ENCODE measurements around the gene CACYBP. TPM values are rescaled to one million over a fixed set of nuclear protein-coding genes. Genes with fewer than 3 reads are reported as not detected.

The CACYBP gene
- total RNA-seq, 3 donors from 2014 or later: 68.2 to 129 (median 72.8) TPM

GRCh38 chr1:174984952-174985351 is 14.8 kb upstream of the CACYBP start:
- DNase-seq (ENCODE audit: low spot score in 2 of 2): no peak
- H3K36me3 ChIP-seq: no peaks in the 10 kb centered on the region
- H3K4me1 ChIP-seq: peaks cover 0 to 8% of the 10 kb centered on the region in 2 donors
- intact Hi-C loops (cut with DNase I; ENCODE audit: low total_unique reads): no loop called here
- H3K27me3 ChIP-seq: no peaks in the 10 kb centered on the region
- no peaks in the 10 kb centered on the region for H3K9me3 ChIP-seq
- TF ChIP-seq CTCF (IDR thresholded peaks at IDR 0.05): no peak
- TF ChIP-seq POLR2A (IDR thresholded peaks at IDR 0.05): no peak
- TF ChIP-seq POLR2AphosphoS5 (IDR thresholded peaks at IDR 0.05): no peak
- H3K27ac ChIP-seq: no peak overlapping the region
- no peak overlapping the region for H3K4me3 ChIP-seq

GRCh38 chr1:174988539-174988938 is 11.2 kb upstream of the CACYBP start:
- intact Hi-C loops (cut with DNase I; ENCODE audit: low total_unique reads): no loop called here
- Histone ChIP-seq H3K36me3 (no peaks in the 10 kb centered on the region), H3K9me3 (no peaks in the 10 kb centered on the region), H3K4me1 (peaks cover 0 to 9% of the 10 kb centered on the region in 2 donors), H3K27ac (peak overlapping the region in 1 of 2 donors; percentile 95), H3K4me3 (no peak overlapping the region), H3K27me3 (no peaks in the 10 kb centered on the region)
- no peak for TF ChIP-seq POLR2AphosphoS5 (IDR thresholded peaks at IDR 0.05)
- TF ChIP-seq CTCF (IDR thresholded peaks at IDR 0.05): no peak
- TF ChIP-seq POLR2A (IDR thresholded peaks at IDR 0.05): no peak
- DNase-seq (ENCODE audit: low spot score in 2 of 2): no peak

GRCh38 chr1:174988986-174989385 is 10.8 kb upstream of the CACYBP start:
- no peak for DNase-seq (ENCODE audit: low spot score in 2 of 2)
- Histone ChIP-seq H3K9me3 (no peaks in the 10 kb centered on the region), H3K27ac (peak overlapping the region in 1 of 2 donors; percentile 95), H3K27me3 (no peaks in the 10 kb centered on the region), H3K36me3 (no peaks in the 10 kb centered on the region), H3K4me3 (no peak overlapping the region), H3K4me1 (peaks cover 0 to 9% of the 10 kb centered on the region in 2 donors)
- TF ChIP-seq POLR2AphosphoS5 (IDR thresholded peaks at IDR 0.05) (no peak), POLR2A (IDR thresholded peaks at IDR 0.05) (no peak), CTCF (IDR thresholded peaks at IDR 0.05) (no peak)
- intact Hi-C loops (cut with DNase I; ENCODE audit: low total_unique reads): no loop called here

GRCh38 chr1:174989536-174990220 is 10.1 kb upstream of the CACYBP start:
- H3K9me3 ChIP-seq: no peaks in the 10 kb centered on the region
- no peaks in the 10 kb centered on the region for H3K27me3 ChIP-seq
- intact Hi-C loops (cut with DNase I; ENCODE audit: low total_unique reads): no loop called here
- no peak for DNase-seq (ENCODE audit: low spot score in 2 of 2)
- H3K4me3 ChIP-seq: peak overlapping the region; percentile 52 to 69 (median 63)
- no peaks in the 10 kb centered on the region for H3K36me3 ChIP-seq
- H3K27ac ChIP-seq: peak overlapping the region; percentile 87 to 95
- peaks cover 0 to 9% of the 10 kb centered on the region in 2 donors for H3K4me1 ChIP-seq
- TF ChIP-seq POLR2A (IDR thresholded peaks at IDR 0.05): no peak
- TF ChIP-seq POLR2AphosphoS5 (IDR thresholded peaks at IDR 0.05): no peak
- TF ChIP-seq CTCF (IDR thresholded peaks at IDR 0.05): no peak

- Histone ChIP-seq H3K4me3 (peak overlapping the region; percentile 52 to 69 (median 63)), H3K27ac (peak overlapping the region; percentile 87 to 95), H3K4me1 (peaks cover 0 to 9% of the 10 kb centered on the region in 2 donors), H3K9me3 (no peaks in the 10 kb centered on the region), H3K36me3 (no peaks in the 10 kb centered on the region), H3K27me3 (no peaks in the 10 kb centered on the region)
- no peak for DNase-seq (ENCODE audit: low spot score in 2 of 2)
- intact Hi-C loops (cut with DNase I; ENCODE audit: low total_unique reads): no loop called here
- TF ChIP-seq POLR2A (IDR thresholded peaks at IDR 0.05) (no peak), CTCF (IDR thresholded peaks at IDR 0.05) (no peak), POLR2AphosphoS5 (IDR thresholded peaks at IDR 0.05) (no peak)
These were observed 9.3 kb upstream of the CACYBP start for GRCh38 chr1:174990382-174990999.
